K562 (cell line): Measurements from ENCODE around the gene ADIPOR1. TPM values are rescaled to one million over a fixed set of nuclear protein-coding genes. Genes with fewer than 3 reads are reported as not detected.
A peak's percentile ranks its signal among the peaks of the same experiment; 100 is the strongest.

Experiments used
- ARID1B ChIP-seq: fragments of 450-650 bp; IDR thresholded peaks from 2 replicates; pipeline ENCODE4 v1.6.1; 2016; ENCODE audit warnings: antibody characterized with exemption, mild to moderate bottlenecking, inconsistent platforms
- ARNT ChIP-seq, 2 experiments: fragments of 450-650 bp; IDR thresholded peaks; 2 replicates each; pipeline ENCODE4 v1.6.1; 2016; ENCODE audit warnings: mild to moderate bottlenecking in 1 of 2
- ATF2 ChIP-seq: sonication (generic); formaldehyde crosslinking; IDR thresholded peaks from 2 replicates; pipeline ENCODE4 v1.8.1; 2022; ENCODE audit warnings: missing genetic modification reagents
- BDP1 ChIP-seq: IDR thresholded peaks from 3 replicates; pipeline ENCODE4 v1.6.1; 2011; ENCODE audit not compliant: insufficient read length, insufficient read depth
- EHMT2 ChIP-seq: fragments of 450-650 bp; IDR thresholded peaks from 2 replicates; pipeline ENCODE4 v1.6.1; 2018; ENCODE audit warnings: antibody characterized with exemption
- FOXO4 ChIP-seq: fragments of 450-650 bp; formaldehyde crosslinking; IDR thresholded peaks from 2 replicates; pipeline ENCODE4 v1.4.0; 2020; ENCODE audit warnings: mild to moderate bottlenecking, moderate library complexity
- GTF2B ChIP-seq: IDR thresholded peaks from 2 replicates; pipeline ENCODE4 v1.6.1; 2011; ENCODE audit not compliant: insufficient read length; ENCODE audit errors: extremely low read depth
- KAT7 ChIP-seq: sonication (generic); formaldehyde crosslinking; IDR thresholded peaks from 2 replicates; pipeline ENCODE4 v1.8.0; 2022; ENCODE audit warnings: missing genetic modification reagents, mild to moderate bottlenecking, borderline replicate concordance
- KDM5B ChIP-seq: fragments of 200-600 bp; sonication (generic); IDR thresholded peaks from 2 replicates; pipeline ENCODE4 v1.6.1; 2012; ENCODE audit warnings: low read depth, mild to moderate bottlenecking, moderate library complexity, low read length, control low read depth, inconsistent platforms; ENCODE audit not compliant: insufficient replicate concordance
- MIER1 ChIP-seq: fragments of 450-650 bp; IDR thresholded peaks from 2 replicates; pipeline ENCODE4 v1.6.1; 2016; ENCODE audit warnings: antibody characterized with exemption, mild to moderate bottlenecking, low read depth
- NEUROD1 ChIP-seq: fragments of 150-350 bp; IDR thresholded peaks from 2 replicates; pipeline ENCODE4 v1.6.1; 2014; ENCODE audit warnings: borderline replicate concordance, low read length, low read depth; ENCODE audit not compliant: partially characterized antibody
- SIRT6 ChIP-seq: IDR thresholded peaks from one replicate; pipeline ENCODE4 v1.6.1; 2012; ENCODE audit warnings: low read depth, mild to moderate bottlenecking, control low read depth, inconsistent platforms, low read length, moderate library complexity
- SMAD4 ChIP-seq: fragments of 250-450 bp; sonication (Bioruptor Pico); conservative IDR thresholded peaks from 2 replicates; pipeline ENCODE4 v1.8.0; 2021; ENCODE audit warnings: inconsistent platforms, mild to moderate bottlenecking, moderate library complexity
- SNAPC5 ChIP-seq: fragments of 250-450 bp; sonication (Bioruptor Pico); IDR thresholded peaks from 2 replicates; pipeline ENCODE4 v1.8.0; 2021; ENCODE audit warnings: moderate library complexity, mild to moderate bottlenecking, inconsistent platforms
- SREBF1 ChIP-seq: fragments of 150-350 bp; IDR thresholded peaks from 2 replicates; pipeline ENCODE4 v1.6.1; 2014; ENCODE audit warnings: antibody characterized with exemption, low read depth, low read length, borderline replicate concordance
- SREBF2 ChIP-seq: sonication (generic); formaldehyde crosslinking; IDR thresholded peaks from 2 replicates; pipeline ENCODE4 v1.4.0; 2020; ENCODE audit warnings: mild to moderate bottlenecking, missing genetic modification reagents
- SRF ChIP-seq, 2 experiments: fragments of 250-450, 450-650 bp in 1 of 2; sonication (Bioruptor Pico) in 1 of 2; sonication (generic) in 1 of 2; formaldehyde crosslinking; IDR thresholded peaks; 2 replicates each; pipeline versions ENCODE4 v1.5.0 to v1.5.1; 2020 to 2022; ENCODE audit warnings: mild to moderate bottlenecking in 1 of 2, missing genetic modification reagents in 1 of 2
- ZNF274 ChIP-seq: IDR thresholded peaks from 2 replicates; pipeline ENCODE4 v1.6.1; 2011; ENCODE audit warnings: low read depth, mild to moderate bottlenecking, low read length, moderate library complexity, borderline replicate concordance
- ZNF644 ChIP-seq: fragments of 200-800 bp; sonication (Bioruptor generic); IDR thresholded peaks from 2 replicates; pipeline ENCODE4 v1.6.1; 2016; ENCODE audit warnings: low read depth, missing genetic modification characterization, missing compliant biosample characterization
- ZNF785 ChIP-seq: fragments of 250-450 bp; sonication (Bioruptor Pico); IDR thresholded peaks from 2 replicates; pipeline ENCODE4 v1.4.0; 2020; ENCODE audit warnings: mild to moderate bottlenecking
- polyA plus RNA-seq, 8 experiments: library from polyadenylated mRNA; depleted of rRNA in 4 of 8; stranded (reverse) in 5 of 8; unstranded in 3 of 8; fragments of >200 nt; fragmentation: Nextera tagmentation in 2 of 8; fragmentation: Illumina TruSeq in 1 of 8; extraction: Ambion mirVana in 2 of 8; extraction: Trizol in 1 of 8; gene quantifications; 2 replicates each; pipeline versions ENCODE4 v1.2.1 to v1.2.3, GENCODE V29; 2011 to 2014; ENCODE audit warnings: inconsistent platforms in 1 of 8, missing spikeins in 1 of 8
- total RNA-seq, 7 experiments: library from RNA; depleted of rRNA in 6 of 7; stranded (reverse); fragments of >200 nt in 6 of 7; fragmentation: Illumina TruSeq in 2 of 7; extraction: Trizol in 2 of 7; gene quantifications; 2 replicates each; pipeline versions ENCODE4 v1.2.1 to v1.2.3, GENCODE V29; 2011 to 2021; ENCODE audit warnings: low replicate concordance in 1 of 7

Gene ADIPOR1
- total and polyA plus RNA-seq, 9 of the 15 experiments (the other 6 are each of a cell fraction or from before 2014, with no cell fraction given), result 29.0 to 217 (median 100) TPM

- no peak for TF ChIP-seq ATF2 (CRISPR knock-in tag)
- no peak for TF ChIP-seq KAT7 (CRISPR knock-in tag)
- TF ChIP-seq SIRT6, result no peak
- TF ChIP-seq ZNF274, result no peak
- TF ChIP-seq BDP1, result no peak
- TF ChIP-seq EHMT2, result no peak
- no peak for TF ChIP-seq GTF2B
- TF ChIP-seq KDM5B, result no peak
- TF ChIP-seq SNAPC5 (CRISPR knock-in tag), result no peak
- TF ChIP-seq SMAD4 (CRISPR knock-in tag), result no peak; the same call in 1 of the 2 replicates
- no peak for TF ChIP-seq ZNF644 (tag)
- peak; percentile 39; the same call in 1 of the 2 replicates for TF ChIP-seq ARID1B
- TF ChIP-seq SRF (CRISPR knock-in tag; IDR thresholded peaks at IDR 0.05), result no peak
- no peak for TF ChIP-seq SREBF2
- peak in 1 of 2 experiments; percentile 98; a peak in 1 of 4 replicates for TF ChIP-seq ARNT (IDR thresholded peaks at IDR 0.05)
- no peak for TF ChIP-seq FOXO4 (CRISPR knock-in tag)
- TF ChIP-seq SREBF1, result no peak
- TF ChIP-seq MIER1, result 0 out of 2 replicates have a peak, but pooled peaks have one; percentile 43
- TF ChIP-seq NEUROD1, result no peak
- no peak for TF ChIP-seq ZNF785 (CRISPR knock-in tag)
Observed at GRCh38 chr1:202958544-202959275, 598 bp upstream of the ADIPOR1 start (continued).
